Fibroblast of skin of scalp (primary cell): ENCODE measurements around the gene BAIAP2L1.

Experiments used
- DNase-seq: peaks from one replicate; pipeline ENCODE4 v3.0.0-alpha.2; 2013

BAIAP2L1 gene

GRCh38 chr7:98291717-98292116 is 109.2 kb downstream of the BAIAP2L1 start:
- DNase-seq, result no peak

GRCh38 chr7:98289333-98289875 is 111.5 kb downstream of the BAIAP2L1 start:
- no peak for DNase-seq

DNA sequence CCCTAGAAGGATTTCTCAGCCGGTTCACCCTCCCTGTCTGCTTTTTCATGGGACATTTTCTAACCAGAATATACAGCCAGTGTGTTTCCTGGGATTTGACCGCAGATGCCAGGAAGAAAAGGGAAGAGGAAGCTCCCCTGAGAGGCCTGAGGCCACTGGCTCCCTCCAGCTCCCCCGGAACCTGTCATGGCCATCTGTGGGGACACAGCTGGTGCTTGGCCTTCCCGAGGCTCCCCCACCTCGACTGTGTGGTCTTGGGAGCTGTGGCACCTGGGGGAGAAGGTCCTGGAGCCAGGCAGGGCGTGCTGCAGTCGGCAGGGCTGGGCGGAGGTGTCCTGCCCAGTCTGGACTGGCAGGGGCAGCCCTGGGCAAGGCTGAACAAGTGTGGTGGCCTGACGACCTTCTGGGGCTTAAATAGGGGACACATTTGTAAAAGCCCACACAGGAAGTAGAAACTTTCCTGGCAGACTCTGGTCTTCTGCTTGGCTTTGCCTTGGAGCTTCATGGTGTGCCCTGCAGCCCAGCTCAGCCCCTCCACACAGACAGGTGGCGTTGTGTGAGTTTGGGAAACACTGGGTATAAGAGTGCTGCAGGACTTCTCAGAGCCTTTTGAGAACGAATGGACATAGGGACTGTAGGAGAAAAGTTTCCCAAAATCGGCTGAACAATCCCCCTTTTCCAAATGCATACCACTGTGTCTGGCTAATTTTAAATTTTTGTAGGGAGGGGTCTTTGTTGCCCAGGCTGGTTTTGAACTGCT is 112.6 kb downstream of the BAIAP2L1 start:
- no peak for DNase-seq

DNA sequence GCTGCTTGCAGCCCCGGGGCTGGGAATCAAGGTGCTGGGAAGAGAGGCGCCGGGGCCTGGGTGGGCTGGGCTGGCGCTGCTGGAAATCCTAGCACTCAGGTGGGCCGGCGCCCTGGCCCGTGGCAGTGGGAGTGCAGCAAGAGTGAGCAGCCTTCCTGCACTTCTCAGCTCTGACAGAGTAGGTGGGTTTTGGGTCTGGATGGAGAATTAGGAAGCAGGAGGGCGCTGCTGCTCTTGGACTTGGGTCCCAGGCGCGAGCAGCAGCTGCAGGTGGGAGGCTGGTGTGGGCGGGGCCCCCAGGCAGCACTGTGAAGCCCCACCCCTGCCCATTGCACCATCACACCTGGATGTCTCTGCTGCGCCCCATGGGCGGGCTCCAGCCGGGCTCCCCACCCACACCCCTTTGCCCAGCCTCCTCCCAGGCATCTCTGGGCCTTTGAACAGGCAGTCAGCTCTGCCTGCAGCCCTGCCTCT is 113.4 kb downstream of the BAIAP2L1 start:
- no peak for DNase-seq

DNA sequence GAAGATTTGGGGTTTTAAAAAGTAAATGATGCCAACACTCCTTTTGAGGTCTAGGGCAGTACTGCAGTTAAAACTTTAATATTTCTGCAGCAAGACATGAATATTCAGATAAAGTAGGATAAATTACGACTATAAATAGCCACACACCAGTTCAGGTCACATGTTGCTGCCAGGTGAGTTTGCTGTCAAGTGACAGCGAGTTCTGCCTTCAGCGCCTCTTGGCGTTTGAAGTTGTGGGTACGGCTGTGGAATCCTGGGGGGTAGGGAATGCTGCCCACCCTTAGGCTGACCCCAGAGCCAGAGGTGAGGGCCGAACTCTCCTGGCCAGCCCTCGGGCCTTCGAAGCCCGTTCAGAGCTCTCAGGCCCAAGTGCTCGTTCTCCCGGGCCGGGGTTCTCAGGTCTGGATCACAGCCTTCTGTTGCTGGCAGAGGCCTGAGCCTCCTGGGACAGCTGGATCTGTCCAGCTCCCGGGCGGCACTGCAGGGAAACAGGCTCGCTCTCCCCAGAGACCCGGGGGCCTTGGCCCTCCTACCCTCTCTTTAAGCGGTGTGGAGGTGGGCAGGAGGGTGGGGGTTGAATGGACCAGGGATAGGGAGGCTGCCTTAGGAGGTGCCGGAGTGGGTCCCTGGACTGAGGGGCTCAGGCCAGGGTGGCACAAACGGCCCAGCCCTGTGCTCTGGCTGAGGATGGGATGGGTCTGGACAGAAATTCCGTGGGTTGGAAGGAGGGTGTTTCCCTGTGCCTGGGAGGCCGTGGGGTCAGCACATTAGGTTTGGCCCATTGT is 114.0 kb downstream of the BAIAP2L1 start:
- no peak for DNase-seq

GRCh38 chr7:98286093-98286539 is 114.8 kb downstream of the BAIAP2L1 start:
- DNase-seq, result peak; percentile 54

GRCh38 chr7:98285157-98286092 is 115.5 kb downstream of the BAIAP2L1 start:
- no peak for DNase-seq

DNA sequence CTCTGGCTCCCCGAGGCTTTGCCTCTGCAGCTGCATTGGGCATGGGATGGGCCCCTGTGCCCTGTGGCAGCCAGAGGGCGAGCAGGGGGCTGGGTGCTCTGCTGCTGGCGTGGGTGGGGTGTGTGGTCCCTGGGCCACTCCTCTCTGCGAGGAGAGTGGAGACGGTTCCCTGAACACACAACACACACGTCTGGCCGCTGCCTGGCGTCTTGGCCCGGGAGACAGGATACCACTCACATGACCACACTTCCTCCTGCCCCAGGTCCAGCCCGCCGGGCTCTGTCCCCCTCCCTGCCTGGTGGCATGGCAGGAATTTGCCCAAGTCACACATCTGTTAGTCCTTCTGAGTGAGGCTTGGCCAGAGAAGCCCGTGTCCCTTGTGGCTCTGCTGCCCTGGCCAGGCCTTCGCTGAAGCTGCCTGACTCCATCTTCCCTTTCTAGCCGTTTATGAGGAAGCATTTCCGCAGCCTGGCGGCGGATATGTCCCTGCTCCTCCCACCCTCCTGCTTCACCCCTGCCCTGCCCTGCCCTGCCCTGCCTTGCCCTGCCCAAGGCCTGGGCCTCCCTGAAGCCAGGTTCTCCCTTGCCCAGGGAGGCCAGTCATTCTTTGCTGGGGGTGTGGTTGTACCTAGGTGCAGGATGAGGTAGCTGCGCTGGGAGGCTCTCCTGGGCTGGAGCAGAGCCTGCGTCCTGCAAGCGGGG is 116.4 kb downstream of the BAIAP2L1 start:
- peak; percentile 77 for DNase-seq

DNA sequence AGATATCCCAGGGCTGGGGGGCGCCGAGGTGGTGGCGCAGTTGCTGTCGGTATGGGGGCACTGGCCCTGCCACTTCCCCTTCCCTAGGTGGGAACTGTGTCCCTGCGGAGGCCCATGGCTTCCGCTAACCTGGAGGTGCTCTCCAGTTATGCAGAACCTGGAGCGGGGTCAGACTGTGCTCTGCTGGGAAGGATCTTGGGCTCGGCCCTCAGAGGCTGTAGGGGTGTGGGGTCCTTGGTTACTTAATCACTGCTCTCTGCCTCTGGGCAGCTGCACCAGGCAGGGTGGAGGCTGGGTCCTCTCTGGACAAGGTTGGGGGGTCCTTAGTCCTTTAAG is 117.0 kb downstream of the BAIAP2L1 start:
- no peak for DNase-seq

GRCh38 chr7:98283127-98283886 is 117.6 kb downstream of the BAIAP2L1 start:
- DNase-seq, result peak; percentile 20

DNA sequence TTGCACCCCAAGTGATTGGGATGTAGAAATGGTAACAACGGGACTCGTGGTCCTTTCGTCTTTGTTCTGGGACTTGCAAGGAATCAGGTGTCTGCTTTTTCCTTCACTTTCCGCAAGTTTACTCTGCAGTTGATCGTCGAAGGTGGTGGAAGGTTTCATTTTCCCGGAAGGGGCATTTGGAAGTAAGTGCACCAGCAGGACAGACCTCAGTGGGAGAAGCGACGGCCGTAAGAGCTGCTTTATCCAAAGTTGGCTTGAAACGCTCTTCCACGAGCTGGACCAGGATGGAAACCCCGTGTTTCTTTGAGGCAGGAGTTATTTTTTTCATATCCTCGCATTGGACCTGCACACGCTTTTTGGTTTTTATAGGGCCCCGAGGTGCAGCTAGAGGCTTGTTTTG is 118.2 kb downstream of the BAIAP2L1 start:
- no peak for DNase-seq

DNA sequence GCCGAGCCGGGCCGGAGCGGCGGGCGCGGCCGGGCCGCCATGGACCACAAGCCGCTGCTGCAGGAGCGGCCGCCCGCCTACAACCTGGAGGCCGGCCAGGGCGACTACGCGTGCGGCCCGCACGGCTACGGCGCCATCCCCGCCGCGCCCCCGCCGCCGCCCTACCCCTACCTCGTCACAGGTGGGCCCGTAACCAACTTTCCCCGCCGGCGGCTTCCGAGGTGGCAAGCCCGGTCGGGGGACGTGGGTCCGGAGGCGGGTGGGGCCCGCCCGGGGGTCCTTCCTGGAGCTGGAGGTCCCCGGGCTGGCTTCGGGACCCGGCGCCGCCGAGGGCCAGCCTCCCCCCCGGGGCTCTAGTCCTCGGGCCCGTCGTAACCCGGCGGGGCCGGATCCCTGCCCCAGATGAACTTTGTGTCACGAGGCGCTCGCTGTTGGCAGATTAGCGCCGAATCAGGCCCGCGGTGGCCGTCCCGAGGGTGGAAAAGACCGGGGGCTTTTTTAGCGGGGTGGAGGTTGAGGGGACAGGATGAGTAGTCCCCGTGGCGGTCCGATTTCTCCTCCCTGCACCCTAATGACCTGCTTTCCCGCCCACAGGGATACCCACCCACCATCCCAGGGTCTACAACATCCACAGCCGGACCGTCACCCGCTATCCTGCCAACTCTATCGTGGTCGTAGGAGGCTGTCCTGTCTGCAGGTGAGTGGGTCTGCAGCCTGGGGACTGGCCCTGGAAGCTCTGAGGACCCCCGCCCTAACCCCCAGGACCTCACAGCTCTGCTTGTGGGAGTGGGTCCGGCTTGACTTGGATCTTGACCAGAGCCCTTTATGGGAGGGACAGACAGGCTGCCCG is 118.9 kb downstream of the BAIAP2L1 start:
- no peak for DNase-seq

- DNase-seq, result peak; percentile 93
Observed at GRCh38 chr7:98280791-98281756, 119.8 kb downstream of the BAIAP2L1 start, which contains the start of gene BRI3. BRI3 (plus strand) TSS chr7:98281686; CDS start chr7:98281796, 110 bp downstream.

GRCh38 chr7:98280296-98280695 is 120.6 kb downstream of the BAIAP2L1 start:
- no peak for DNase-seq

GRCh38 chr7:98278936-98279335 is 122.0 kb downstream of the BAIAP2L1 start:
- DNase-seq, result no peak

- DNase-seq, result no peak
Observed at GRCh38 chr7:98278408-98278807, 122.5 kb downstream of the BAIAP2L1 start.

GRCh38 chr7:98276241-98276761 is 124.6 kb downstream of the BAIAP2L1 start:
- DNase-seq, result no peak

DNA sequence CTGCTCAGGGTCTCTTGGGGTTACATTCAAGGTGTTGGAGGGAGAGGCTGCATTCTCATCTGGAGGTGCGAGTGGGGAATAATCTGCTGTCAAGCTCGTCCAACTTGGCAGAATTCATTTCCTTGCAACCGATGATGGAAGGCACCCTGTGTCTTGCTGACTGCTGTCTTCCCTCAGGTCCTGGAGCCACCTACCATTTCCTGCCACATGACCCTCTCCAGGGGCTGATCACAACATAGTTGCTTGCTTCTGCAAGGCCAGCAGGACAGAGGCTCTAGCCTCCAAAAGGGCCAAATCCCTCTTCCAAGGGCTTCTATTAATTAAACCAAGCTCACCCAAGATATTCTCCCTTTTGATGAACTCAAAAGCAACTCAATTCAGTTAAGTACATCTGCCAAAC is 133.6 kb downstream of the BAIAP2L1 start:
- DNase-seq, result no peak
